Ramos (cell line): ENCODE measurements around the gene ITPR1.

Experiments
- in situ Hi-C: fragments of 300-500 bp; cut with MboI; formaldehyde crosslinking; loops from one replicate; pipeline ENCODE4 v1.14.3; 2022; ENCODE audit warnings: low sequenced_read_pairs; ENCODE audit not compliant: unreplicated experiment

The ITPR1 gene

DNA sequence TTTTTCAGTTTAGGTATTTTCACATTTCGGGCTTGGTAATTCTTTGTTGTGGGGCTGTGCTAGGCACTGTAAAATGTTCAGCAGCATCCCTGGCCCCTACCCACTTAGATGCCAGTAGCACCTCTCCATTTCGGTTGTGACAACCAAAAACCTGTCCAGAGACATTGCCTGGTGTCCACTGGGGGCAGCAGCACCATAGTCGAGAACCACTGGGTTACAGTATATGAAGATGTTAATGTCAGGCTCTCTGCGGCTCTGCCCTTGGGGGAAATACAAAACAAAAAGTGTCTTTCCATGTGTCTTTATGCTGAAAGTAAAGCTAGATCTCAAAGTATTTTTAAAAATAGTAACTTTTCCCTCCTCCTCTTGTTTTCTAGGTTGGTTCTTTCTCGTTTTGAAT is 177.2 kb downstream of the ITPR1 start:
- in situ Hi-C loops = no loop called here

DNA sequence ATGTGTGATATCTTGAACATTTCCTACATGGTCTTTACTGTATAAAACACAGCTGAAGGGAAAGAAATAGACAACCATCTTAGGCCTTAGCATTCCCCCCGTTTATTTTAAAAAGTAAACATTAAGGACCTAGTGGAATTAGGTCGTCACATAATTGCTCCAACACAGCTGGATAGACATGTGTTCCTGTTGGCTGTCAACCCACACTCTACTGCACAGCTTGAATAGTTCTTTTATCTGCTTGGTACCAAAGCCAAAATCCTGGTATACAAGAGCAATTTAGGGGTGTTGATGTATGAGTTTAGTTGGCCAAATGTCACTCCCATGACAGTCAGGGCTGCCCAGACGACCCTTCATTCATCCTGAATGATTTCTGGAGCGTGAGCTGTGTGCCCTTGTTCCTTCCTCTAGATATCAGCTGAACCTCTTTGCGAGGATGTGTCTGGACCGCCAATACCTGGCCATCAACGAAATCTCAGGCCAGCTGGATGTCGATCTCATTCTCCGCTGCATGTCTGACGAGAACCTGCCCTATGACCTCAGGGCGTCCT is 179.7 kb downstream of the ITPR1 start:
- in situ Hi-C loops = no loop called here

DNA sequence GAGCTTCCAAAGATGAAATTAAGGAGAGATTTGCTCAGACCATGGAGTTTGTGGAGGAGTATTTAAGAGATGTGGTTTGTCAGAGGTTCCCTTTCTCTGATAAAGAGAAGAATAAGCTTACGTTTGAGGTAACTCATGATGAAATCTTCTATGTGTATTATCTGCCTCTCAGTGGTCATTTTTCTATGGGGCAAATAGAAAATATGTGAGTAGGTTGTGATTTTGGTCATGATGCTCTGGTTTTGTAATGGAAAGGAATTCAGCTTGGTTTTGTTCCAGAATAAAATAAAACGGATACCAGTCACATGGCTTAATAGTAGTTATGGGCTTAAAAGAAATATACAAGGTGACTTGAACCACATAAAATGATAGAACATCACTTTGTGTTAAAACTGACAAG is 181.1 kb downstream of the ITPR1 start:
- in situ Hi-C loops = no loop called here

DNA sequence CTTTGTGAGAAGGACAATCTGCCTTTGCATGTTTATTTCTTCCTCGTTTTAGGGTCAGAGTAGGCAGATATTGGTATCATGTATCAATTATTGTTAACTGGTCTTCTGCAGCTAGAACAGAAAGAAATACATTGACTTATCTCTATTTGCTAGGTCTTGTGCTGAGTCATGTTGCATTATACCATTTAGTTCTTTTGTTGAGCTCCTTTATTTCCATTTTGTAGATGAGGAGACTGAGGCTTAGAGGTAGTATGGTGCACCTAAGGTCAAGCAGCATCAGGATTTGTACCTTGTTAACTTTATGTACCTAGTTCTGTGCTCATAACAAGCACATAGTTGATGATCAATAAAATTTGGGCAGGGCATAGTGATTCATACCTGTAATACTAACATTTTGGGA is 182.6 kb downstream of the ITPR1 start:
- in situ Hi-C loops = no loop called here

DNA sequence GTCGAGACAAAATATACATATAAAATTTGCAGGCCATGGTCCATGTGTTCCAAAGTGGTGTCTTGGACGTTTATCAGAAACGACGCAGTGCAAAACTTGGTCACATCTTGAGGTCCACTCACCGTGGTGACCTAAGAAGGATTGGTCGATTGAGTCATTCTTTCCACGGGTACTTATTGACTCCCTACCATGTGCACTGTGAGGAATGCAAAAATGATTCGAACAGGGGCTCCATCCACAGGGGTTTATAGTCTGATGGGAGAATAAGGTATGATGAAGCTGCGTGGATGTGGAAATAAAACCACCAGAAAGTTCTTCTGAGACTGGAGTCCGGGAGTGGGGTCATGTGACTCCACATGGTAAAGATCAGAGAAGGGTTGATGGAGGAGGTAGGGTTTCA is 185.2 kb downstream of the ITPR1 start:
- in situ Hi-C loops = no loop called here

DNA sequence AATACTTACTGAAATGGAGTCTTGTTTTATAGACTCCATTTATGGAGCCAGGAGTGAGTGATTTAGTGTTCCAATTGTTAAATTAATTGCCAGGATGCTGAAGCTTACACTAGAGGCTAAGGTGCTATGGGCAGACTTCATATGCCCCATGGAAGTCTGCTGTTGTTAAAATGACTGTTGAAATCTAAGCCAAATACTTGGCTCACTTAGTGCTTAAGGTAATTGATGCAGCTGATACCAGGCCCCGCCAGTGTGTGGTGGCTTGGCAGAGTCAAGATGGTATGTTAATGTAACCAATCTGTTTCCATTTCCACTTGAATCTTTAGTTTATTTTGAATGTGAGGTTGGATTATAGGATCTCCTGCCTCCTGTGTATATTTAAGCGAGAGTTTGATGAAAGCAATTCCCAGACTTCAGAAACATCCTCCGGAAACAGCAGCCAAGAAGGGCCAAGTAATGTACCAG is 187.1 kb downstream of the ITPR1 start:
- in situ Hi-C loops = no loop called here

DNA sequence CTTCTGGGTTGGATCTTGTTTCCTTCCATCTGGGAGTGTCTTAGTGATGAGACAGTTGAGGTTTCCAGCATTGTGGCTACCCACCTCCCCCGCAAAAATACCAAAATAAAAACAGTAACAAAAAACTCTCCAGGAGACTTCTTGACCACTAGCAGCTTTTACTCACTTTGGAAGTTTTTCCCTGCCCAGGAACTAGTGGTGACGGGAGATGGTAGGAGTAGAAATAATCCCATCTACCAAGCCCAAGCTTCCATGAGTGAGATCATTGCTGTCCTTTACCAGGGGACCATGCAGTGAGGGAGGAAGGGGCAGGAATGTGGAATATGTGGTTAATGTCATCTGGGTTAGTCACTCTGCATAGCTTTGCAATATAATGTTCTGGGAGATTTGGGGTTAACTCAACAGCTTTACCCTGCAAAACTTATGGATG is 187.7 kb downstream of the ITPR1 start:
- in situ Hi-C loops = no loop called here

DNA sequence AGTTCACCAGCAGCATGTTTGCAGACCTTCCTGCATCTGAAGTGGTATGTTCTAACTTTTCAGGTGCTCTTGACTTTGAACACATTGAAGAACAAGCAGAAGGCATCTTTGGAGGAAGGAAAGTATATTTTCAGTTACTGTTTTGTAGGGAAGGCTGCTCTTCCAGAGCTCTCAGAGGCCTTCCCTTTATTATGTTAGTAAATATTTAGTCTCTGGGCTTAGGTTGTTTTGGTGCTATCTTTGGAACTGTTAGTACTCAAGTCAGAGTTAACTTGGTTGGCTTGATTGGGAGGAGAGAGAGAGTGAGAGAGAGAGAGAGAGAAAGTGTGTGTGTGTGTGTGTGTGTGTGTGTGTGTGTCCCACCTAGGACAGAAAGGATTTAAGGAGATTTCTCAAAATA is 188.2 kb downstream of the ITPR1 start:
- in situ Hi-C loops = no loop called here

DNA sequence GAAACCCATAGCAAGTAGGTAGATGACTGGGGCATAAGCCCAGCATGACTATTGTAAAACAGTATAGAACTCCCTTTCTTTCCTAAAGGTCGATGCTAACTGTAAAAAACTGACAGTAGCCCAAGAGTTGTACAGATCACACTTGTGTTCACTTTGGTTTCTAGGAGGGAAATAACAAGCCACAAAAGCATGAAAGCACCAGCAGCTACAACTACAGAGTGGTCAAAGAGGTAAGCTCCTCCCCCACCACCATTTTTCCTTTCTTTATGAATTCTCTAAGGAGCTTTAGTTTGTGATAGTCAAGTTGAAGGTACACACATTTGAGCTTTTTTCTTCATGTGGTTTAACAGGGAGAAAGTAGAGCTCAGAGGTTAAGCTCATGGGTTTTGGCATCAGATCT is 191.0 kb downstream of the ITPR1 start:
- in situ Hi-C loops = no loop called here

DNA sequence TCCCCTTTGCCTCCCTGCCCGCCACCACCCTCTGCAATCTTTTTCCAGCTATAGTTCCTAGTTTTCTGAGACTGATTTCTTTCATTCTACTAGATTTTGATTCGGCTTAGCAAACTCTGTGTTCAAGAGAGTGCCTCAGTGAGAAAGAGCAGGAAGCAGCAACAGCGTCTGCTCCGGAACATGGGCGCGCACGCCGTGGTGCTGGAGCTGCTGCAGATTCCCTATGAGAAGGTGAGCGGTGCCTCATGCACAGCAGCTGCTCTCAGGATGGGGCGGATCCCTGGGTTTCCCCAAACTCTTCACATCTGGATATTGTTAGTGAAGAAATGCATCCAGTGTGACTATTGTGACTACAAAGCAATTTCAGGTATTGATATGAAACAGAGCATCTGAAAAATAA is 191.8 kb downstream of the ITPR1 start:
- in situ Hi-C loops = no loop called here

DNA sequence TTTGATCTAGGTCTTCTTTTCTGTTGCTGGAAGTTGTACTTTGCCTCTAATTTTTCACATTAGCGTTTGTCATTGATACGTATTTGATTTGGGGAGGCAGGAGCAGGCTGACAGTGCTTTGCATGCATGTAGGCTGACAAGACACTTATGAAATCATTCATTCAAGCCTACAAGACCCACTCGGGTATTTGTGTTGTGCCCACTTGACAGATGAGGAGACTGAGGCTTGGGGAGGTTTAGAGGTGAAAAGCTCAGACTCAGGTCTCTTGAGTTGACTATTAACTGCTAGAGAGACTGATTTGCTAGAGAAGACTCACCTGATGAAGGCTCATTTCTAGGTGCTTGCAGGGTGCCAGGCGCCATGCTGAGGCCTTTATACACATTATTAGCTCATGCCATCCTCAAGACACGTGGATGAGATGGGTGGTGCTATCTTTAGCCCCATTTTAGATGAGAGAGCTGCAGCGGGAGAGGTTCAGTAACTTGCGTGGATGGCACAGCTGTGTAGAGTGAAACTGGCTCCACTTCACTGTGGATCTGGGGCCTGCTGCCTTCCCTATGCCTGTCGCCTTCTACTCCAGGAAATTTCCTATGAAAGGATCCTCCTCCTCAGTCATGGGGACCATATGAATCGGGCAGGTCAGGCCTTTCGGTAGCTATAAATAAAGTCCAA is 192.7 kb downstream of the ITPR1 start:
- in situ Hi-C loops = no loop called here

DNA sequence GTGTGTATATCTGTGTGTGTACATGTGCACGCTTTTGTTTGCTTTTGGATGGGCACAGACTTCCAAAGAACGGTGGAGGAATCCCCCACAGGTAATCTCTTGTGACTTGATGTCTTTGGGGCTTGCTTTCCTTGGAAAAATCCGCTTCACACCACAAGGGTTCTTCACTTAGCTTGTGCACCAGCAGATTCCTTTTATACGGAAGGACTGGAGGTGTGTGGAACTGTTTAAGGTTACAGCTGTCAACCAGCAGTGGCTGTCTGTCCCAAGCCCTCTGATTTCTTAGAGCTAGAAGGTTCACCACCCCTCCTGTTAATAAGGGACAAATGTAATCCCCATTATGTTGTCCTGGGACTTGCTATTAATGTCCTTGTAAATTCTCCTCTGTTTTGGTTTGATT is 193.5 kb downstream of the ITPR1 start:
- in situ Hi-C loops = no loop called here

DNA sequence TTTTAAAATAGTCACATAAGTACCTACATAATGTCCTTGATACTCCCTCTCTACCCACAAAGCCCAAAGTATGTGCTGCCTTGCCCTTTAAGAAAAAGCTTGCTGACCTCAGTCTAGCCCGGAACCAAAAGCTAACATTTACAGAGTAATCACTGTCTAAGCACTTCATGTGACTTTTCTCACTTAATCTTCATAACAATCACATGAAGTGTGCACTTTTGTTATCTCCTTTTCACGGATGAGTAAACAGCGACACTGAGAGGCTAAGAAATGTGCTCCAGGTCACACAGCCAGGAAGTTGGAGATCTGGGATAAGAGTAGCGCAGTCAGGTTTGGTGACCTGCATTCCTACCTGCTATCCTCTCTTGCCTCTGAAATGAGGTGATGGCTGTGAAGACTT is 194.0 kb downstream of the ITPR1 start:
- in situ Hi-C loops = no loop called here

DNA sequence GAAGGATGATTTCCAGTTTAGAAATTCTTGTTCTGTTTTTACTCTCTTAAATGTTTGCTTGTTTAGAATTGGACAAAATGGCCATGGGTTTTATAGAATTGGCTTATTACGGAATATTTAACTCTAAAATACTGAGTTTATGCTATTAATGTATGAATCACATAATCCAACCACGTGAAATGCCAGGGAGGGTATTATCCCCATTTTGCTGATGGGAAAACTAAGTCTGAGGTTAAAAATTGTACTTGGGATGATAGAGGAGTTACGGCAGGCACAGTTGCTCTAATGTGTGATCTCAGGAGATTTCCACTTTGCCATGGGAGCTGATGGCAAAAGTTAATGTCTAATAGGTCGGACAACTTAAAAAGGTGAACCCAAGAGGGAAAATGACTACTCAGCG is 194.4 kb downstream of the ITPR1 start:
- in situ Hi-C loops = no loop called here

DNA sequence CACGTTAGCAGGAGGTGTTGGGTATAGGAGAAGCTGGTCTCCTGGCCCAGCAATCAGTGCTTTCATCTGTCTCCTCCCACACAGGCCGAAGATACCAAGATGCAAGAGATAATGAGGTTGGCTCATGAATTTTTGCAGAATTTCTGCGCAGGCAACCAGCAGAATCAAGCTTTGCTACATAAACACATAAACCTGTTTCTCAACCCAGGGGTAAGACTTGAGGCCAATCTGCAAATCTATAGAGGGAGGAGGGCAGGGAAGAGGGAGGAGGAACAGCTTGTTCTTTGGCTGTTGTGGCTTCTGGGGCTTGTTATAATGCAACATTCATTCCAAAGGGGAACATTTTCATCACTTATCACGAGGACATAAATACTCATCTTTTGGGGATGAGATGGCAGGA is 195.3 kb downstream of the ITPR1 start:
- in situ Hi-C loops = no loop called here

DNA sequence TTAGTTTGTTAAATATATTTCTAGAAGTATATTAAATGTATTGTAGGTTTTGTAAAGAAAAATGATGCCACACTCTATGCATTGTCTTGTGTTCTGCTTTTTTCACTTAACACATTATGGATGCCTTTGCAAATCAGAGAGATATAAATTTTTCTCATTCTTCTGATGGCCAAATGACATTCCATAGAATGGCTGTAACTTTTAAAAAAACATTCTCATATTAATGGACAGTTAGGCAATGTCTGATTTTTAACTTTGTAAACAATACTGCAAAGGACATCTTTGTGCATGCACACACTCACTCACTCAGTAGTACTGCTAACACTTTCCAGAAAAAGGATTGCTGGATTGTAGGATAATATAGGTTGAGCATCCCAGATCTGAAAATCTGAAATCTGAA is 195.9 kb downstream of the ITPR1 start:
- in situ Hi-C loops = no loop called here

DNA sequence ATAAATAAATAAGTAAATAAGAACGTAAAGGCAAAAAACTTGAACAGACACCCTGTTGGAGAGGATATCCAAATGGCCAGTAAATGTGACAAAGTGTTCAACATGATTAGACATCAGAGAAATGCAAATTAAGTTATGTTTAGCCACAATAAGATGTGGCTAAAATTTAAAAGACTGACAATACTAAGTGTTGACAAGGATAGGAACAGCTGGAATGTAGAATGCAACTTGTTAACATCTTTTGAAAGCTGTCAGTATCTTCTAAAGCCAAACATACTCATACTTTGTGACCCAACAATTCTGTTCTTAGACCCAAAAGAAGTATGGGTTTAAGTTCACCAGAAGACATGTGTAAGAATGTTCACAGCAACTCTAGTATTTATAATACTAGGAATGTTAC is 197.1 kb downstream of the ITPR1 start:
- in situ Hi-C loops = no loop called here

DNA sequence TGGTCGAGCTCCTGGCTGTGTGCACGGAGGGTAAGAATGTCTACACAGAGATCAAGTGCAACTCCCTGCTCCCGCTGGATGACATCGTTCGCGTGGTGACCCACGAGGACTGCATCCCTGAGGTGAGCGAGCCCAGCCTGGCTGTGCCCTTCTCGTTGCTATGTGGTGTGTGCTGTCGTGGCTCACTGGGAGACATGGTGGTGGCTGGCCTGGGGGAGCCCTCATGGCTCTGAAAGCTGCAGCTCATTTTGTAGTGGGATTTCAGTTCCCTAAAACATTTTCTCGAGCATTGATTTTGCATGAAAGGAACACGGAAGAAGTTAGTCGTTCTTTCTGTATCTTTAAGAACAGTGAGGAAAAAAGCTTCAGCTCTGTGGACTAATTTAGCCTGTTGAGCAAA is 200.5 kb downstream of the ITPR1 start:
- in situ Hi-C loops = no loop called here

DNA sequence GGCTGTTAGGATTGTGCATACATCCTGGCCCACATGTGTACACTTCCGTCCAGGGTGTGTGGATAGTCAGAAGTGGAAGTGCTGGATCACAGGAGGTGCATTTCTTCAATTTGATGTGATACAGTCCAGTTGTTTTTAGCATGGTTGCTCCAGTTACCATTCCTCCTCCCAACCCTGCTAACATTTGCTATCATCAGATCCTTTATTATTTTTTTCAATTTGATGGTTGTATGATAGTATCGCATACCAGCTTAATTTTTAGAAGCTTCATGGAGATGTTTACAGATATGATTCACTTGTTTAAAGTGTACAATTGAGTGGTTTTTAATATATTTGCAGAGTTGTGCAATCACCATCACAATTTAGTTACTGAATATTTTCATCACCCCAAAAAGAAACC is 202.7 kb downstream of the ITPR1 start:
- in situ Hi-C loops = no loop called here

DNA sequence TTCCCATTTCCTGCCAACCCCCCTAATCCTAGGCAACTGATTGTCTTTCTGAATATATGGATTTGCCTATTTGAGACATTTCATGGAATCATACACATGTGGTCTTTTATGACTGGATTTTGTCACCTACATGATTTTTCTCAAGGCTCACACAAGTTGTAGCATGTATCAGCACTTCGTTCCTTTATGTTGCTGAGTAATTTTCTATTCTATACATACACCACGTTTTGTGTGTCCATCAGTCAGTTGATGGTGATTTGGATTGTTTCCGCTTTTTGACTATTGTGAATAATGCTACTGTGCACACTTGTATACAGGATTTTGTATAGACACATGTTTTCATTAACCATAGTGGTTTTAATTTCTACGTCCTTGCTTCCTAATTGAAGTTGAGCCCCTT is 203.1 kb downstream of the ITPR1 start:
- in situ Hi-C loops = no loop called here

DNA sequence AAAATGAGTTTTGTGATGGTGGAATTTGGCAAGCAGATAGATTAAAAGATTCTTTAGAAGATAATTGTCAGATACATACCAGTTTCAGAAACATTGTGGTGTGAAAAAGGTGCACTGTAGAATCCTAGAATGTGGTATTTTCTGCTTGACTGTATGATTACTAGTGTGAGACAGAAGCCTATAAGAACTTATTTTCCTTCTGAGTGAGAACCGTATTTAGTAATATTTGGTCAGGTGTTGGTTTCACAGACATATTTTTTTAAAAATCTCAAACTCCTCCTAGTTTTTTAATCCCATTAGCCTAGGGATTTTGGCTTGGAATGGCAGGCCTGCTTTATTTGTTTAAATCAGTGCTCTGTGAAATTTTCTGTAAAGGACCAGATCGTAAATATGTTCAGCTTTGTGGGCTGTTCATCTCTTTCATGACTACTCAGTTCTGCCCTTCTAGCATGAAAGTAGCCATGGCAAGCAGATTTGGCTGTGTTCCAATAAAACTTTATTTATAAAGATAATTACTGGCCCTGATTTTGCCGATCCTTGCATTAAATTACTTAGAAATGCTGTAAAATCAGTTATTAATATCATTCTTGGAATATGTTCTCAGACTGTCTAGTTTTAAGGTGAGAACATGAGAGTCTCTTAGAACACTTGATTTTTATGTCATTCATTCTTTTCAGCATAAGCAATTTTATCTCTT is 205.1 kb downstream of the ITPR1 start:
- in situ Hi-C loops = no loop called here

DNA sequence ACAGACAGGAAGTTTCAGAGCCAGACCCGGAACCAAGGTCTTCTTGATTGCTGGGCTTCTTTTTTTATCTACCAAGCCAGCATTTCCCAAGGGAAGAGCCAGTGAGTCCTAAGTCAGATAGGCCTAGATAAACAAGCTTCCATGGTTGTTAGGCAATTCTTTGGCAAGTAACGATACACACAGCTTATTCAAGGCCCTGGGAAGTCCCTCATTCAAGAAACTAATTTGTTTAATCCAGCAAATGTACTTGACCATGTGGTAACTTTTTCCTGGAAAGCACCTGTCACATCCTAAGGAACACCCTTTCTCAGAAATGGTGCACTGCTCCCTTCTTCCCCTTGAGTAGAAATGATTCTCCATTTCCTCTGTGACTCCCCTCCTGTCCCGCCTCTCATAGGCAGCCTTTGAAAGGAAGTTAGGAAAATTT is 209.9 kb downstream of the ITPR1 start:
- in situ Hi-C loops = no loop called here
